ENCODE measurements around the gene LRRC75B.
A peak's percentile ranks its signal among the peaks of the same experiment; 100 is the strongest.

The LRRC75B gene

DNA sequence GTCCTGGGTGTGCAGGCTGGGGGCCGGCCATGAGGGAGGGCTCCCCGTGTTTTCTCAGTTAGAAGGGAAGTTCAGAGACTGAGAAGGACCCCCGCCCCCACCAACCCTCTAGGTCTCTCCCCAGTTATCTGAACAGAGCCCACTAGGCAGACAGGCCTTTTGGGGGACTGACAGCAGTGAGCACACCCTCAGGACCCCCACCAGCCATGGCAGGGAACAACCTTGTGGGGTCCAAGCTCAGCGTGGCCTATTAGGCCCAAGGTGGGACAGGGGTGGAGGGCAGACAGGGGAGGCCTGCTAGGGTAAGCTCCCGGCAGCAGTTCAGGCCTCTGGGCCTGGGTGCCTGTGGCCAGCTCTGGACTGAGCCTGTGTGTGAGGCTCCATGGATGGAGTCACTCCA lies 5.6 kb downstream of the LRRC75B start:
- H3K36me3 ChIP-seq = peaks cover 0 to 48% (median 24%) of the 10 kb centered on the region in 3 donors
- H3K4me1 ChIP-seq = peaks cover 0 to 44% (median 14%) of the 10 kb centered on the region in 4 donors
- H3K4me3 ChIP-seq = no peak overlapping the region
- intact Hi-C loops (cut with DNase I; ENCODE audit: low total_unique reads) = no loop called here
- DNase-seq = no peak
- H3K9me3 ChIP-seq = no peaks in the 10 kb centered on the region
- TF ChIP-seq, protein P1, sequence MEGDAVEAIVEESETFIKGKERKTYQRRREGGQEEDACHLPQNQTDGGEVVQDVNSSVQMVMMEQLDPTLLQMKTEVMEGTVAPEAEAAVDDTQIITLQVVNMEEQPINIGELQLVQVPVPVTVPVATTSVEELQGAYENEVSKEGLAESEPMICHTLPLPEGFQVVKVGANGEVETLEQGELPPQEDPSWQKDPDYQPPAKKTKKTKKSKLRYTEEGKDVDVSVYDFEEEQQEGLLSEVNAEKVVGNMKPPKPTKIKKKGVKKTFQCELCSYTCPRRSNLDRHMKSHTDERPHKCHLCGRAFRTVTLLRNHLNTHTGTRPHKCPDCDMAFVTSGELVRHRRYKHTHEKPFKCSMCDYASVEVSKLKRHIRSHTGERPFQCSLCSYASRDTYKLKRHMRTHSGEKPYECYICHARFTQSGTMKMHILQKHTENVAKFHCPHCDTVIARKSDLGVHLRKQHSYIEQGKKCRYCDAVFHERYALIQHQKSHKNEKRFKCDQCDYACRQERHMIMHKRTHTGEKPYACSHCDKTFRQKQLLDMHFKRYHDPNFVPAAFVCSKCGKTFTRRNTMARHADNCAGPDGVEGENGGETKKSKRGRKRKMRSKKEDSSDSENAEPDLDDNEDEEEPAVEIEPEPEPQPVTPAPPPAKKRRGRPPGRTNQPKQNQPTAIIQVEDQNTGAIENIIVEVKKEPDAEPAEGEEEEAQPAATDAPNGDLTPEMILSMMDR (IDR thresholded peaks at IDR 0.05) = no peak
- no peaks in the 10 kb centered on the region for H3K27me3 ChIP-seq
- no peak overlapping the region for H3K27ac ChIP-seq

DNA sequence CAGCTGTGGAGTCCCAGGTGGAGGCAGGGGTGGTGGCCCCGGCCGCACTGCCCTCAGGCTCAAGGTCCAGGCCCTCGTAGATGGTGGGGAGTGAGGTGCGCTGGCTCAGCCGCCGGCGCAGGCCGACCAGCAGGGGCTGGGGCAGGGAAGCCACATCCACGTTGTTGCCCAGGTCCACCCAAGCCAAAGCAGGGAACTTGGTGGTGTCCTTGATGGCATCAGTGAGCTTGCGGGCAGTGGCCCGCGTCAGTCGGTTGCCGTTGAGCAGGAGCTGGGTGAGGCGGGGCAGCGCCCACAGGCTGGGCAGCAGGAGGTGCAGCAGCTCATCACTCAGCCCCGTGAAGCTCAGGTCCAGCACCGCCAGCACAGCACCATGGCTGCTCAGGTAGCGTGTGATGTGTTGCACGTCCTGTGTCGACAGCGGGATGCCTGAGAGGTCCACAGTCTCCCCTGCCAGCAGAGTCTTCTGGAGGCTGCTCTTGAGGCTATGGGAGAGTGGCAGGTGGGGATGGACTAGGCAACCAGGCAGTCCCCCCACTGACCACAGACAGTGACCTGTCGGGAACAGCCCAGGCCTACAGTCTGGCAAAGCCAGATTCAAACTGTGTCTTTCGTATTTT lies 6.8 kb downstream of the LRRC75B start:
- TF ChIP-seq, protein P1 (IDR thresholded peaks at IDR 0.05) = no peak
- Histone ChIP-seq H3K4me3 (no peak overlapping the region), H3K27ac (no peak overlapping the region), H3K9me3 (no peaks in the 10 kb centered on the region), H3K27me3 (no peaks in the 10 kb centered on the region), H3K4me1 (peaks cover 0 to 36% (median 10%) of the 10 kb centered on the region in 4 donors), H3K36me3 (peaks cover 0 to 48% (median 24%) of the 10 kb centered on the region in 3 donors)
- DNase-seq = no peak
- intact Hi-C loops (cut with DNase I; ENCODE audit: low total_unique reads) = no loop called here

GRCh38 chr22:24585461-24585860 lies 7.4 kb downstream of the LRRC75B start:
- Histone ChIP-seq H3K9me3 (no peaks in the 10 kb centered on the region), H3K4me3 (no peak overlapping the region), H3K27me3 (no peaks in the 10 kb centered on the region), H3K36me3 (peaks cover 0 to 48% (median 24%) of the 10 kb centered on the region in 3 donors), H3K4me1 (peaks cover 0 to 35% (median 10%) of the 10 kb centered on the region in 4 donors), H3K27ac (no peak overlapping the region)
- TF ChIP-seq, protein P1 (IDR thresholded peaks at IDR 0.05) = no peak
- no peak for DNase-seq
- intact Hi-C loops (cut with DNase I; ENCODE audit: low total_unique reads) = no loop called here

DNA sequence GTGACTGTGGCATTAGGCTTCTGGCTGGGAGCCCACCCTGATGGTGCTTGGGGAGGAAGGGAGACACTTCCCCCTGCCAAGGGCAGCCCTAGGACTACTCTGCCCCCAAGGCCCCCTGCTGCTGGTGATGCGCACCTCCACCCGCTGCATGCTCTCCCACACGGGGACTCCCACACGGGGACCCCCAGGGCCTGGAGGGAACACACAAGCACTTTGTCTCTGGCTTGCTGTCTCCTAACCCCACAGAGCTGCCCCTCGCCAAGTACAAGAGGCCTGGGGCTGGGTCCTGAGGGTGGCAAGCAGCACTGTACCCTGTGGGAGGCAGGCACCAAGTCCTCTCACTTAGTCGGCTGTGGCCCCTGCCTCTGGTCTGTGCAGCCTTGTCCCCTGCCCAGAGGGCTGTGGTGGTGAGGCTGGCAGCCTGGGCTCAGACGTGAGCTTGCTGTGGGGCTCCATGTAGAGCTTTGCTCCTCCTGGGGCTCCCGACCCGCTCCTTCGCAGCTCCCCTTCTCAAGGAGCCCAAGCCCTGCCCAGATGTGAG lies 7.9 kb downstream of the LRRC75B start:
- no peak for DNase-seq
- H3K4me1 ChIP-seq = peaks cover 0 to 35% (median 10%) of the 10 kb centered on the region in 4 donors

DNA sequence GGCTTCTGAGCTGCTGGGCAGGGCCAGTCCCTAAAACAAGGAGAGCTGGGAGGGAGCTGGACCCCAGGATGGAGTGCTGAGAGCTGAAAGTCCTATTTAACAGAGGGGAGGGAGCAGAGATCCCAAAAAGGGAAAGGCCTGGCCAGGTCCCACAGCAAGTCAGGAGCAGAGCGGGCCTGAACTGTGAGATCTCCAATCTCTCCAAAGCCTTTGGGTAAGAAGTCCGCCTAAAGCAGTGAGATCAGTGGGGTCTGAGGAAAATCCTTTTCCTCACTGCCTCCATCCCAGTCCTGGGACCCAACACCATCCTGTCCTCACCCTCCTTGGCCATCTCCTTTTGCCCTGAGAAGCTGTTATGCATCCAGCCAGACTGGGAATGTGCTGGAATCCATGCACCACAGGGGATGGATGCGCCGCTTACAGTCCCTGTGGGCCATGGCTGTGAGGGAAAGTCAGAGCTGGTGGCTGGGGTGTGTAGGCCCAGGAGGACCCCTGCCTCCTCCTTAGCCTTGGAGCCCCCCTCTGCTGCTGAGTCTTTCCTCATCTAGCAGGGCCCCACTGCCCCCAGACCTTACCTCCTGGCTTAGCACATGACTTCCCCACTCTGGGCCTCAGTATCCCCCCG lies 8.6 kb downstream of the LRRC75B start:
- no peak for DNase-seq
- H3K27me3 ChIP-seq = no peaks in the 10 kb centered on the region
- peaks cover 0 to 28% (median 10%) of the 10 kb centered on the region in 4 donors for H3K4me1 ChIP-seq
- no peaks in the 10 kb centered on the region for H3K9me3 ChIP-seq
- intact Hi-C loops (cut with DNase I; ENCODE audit: low total_unique reads) = no loop called here
- peaks cover 0 to 43% (median 24%) of the 10 kb centered on the region in 3 donors for H3K36me3 ChIP-seq
- TF ChIP-seq, protein P1 (IDR thresholded peaks at IDR 0.05) = no peak
- peak overlapping the region; percentile 64 to 66 for H3K27ac ChIP-seq
- H3K4me3 ChIP-seq = no peak overlapping the region

More for the DNA sequence above, 7.9 kb downstream of the LRRC75B start:
- TF ChIP-seq, protein P1 (IDR thresholded peaks at IDR 0.05) = no peak
- no peaks in the 10 kb centered on the region for H3K9me3 ChIP-seq
- H3K27me3 ChIP-seq = no peaks in the 10 kb centered on the region
- peaks cover 0 to 48% (median 24%) of the 10 kb centered on the region in 3 donors for H3K36me3 ChIP-seq
- no peak overlapping the region for H3K4me3 ChIP-seq
- peak overlapping the region; percentile 64 to 66 for H3K27ac ChIP-seq
- intact Hi-C loops (cut with DNase I; ENCODE audit: low total_unique reads) = no loop called here

Measured in tibial artery (tissue), 4 donors.